Peyer's patch (tissue), 4 donors: Measurements from ENCODE around the gene FAM234B.

Source experiments
- POLR2A ChIP-seq, 2 donors: fragments of 450-650 bp; IDR thresholded peaks; one replicate each; pipeline ENCODE4 v1.5.1; 2017; ENCODE audit warnings: antibody characterized with exemption in 2 of 2, mild to moderate bottlenecking in 2 of 2, moderate library complexity in 2 of 2
- TF ChIP-seq, protein P1 (sequence below), 6 experiments: fragments of 450-650 bp in 4 of 6; fragments of 200-600 bp in 2 of 6; sonication (generic) in 1 of 6; IDR thresholded peaks; one replicate each; pipeline ENCODE4 v1.5.1; 2017 to 2019; ENCODE audit warnings: antibody characterized with exemption in 6 of 6, mild to moderate bottlenecking in 3 of 6, moderate library complexity in 1 of 6

GRCh38 chr12:13026286-13026685 is 17.9 kb upstream of the FAM234B start:
- TF ChIP-seq, protein P1, sequence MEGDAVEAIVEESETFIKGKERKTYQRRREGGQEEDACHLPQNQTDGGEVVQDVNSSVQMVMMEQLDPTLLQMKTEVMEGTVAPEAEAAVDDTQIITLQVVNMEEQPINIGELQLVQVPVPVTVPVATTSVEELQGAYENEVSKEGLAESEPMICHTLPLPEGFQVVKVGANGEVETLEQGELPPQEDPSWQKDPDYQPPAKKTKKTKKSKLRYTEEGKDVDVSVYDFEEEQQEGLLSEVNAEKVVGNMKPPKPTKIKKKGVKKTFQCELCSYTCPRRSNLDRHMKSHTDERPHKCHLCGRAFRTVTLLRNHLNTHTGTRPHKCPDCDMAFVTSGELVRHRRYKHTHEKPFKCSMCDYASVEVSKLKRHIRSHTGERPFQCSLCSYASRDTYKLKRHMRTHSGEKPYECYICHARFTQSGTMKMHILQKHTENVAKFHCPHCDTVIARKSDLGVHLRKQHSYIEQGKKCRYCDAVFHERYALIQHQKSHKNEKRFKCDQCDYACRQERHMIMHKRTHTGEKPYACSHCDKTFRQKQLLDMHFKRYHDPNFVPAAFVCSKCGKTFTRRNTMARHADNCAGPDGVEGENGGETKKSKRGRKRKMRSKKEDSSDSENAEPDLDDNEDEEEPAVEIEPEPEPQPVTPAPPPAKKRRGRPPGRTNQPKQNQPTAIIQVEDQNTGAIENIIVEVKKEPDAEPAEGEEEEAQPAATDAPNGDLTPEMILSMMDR (IDR thresholded peaks at IDR 0.05), result no peak
- no peak for TF ChIP-seq POLR2A (IDR thresholded peaks at IDR 0.05)
